IMR-90 (cell line): ENCODE data around the gene TMPRSS11B. TPM values are rescaled to one million over a fixed set of nuclear protein-coding genes. Genes with fewer than 3 reads are reported as not detected.

ENCODE experiments used
- ATAC-seq: fragments of 200-7000 bp; cut with Tn5 transposase; 2 replicates; pipeline ENCODE4 v1.9.1; 2020; ENCODE audit warnings: low read depth, mild to moderate bottlenecking, moderate library complexity
- BruUV-seq: library from RNA; stranded (reverse); fragments of 400-500 nt; replicated peaks from 2 replicates; lab custom pipeline; 2021; lab: Mats Ljungman, UMichigan
- CTCF ChIA-PET: fragments of 300-600 bp; formaldehyde crosslinking; extraction: SDS; loops from one replicate; lab custom pipeline; 2021; ENCODE audit warnings: antibody characterized with exemption; lab: Yijun Ruan, JAX
- POLR2A ChIA-PET: fragments of 300-600 bp; sonication (Branson Sonifier 250); formaldehyde crosslinking; loops from one replicate; lab custom pipeline; 2022; ENCODE audit warnings: antibody characterized with exemption; ENCODE audit not compliant: unreplicated experiment; lab: Charles Lee
- DNase-seq: peaks from one replicate; pipeline ENCODE4 v3.0.0; 2013
- H2AFZ ChIP-seq: replicated peaks from 2 replicates; pipeline ENCODE3; 2013; ENCODE audit warnings: low read length, mild to moderate bottlenecking; ENCODE audit not compliant: poor library complexity
- H2AK5ac ChIP-seq: 2 replicates; pipeline ENCODE4 v1.6.1; 2013; ENCODE audit warnings: low read depth, low read length, inconsistent platforms
- H2AK9ac ChIP-seq: replicated peaks from 2 replicates; pipeline ENCODE3; 2013; ENCODE audit warnings: mild to moderate bottlenecking, low read depth, low read length, moderate library complexity; ENCODE audit not compliant: poor library complexity
- H2BK120ac ChIP-seq: 2 replicates; pipeline ENCODE4 v1.6.1; 2013; ENCODE audit warnings: low read depth, low read length, inconsistent platforms
- H2BK15ac ChIP-seq: 3 replicates; pipeline ENCODE4 v1.6.1; 2013; ENCODE audit warnings: low read depth, low read length, inconsistent platforms
- H2BK20ac ChIP-seq: 2 replicates; pipeline ENCODE4 v1.6.1; 2013; ENCODE audit warnings: low read depth, mild to moderate bottlenecking, inconsistent platforms, low read length, moderate library complexity
- H2BK5ac ChIP-seq: 2 replicates; pipeline ENCODE4 v1.6.1; 2013; ENCODE audit warnings: mild to moderate bottlenecking, low read depth, low read length, inconsistent platforms; ENCODE audit not compliant: poor library complexity, severe bottlenecking
- H3K14ac ChIP-seq: replicated peaks from 2 replicates; pipeline ENCODE4 v1.6.1; 2013; ENCODE audit warnings: low read depth, low read length, inconsistent platforms
- H3K18ac ChIP-seq: 2 replicates; pipeline ENCODE4 v1.6.1; 2013; ENCODE audit warnings: low read depth, low read length, control low read depth
- H3K23ac ChIP-seq: 2 replicates; pipeline ENCODE4 v1.6.1; 2013; ENCODE audit warnings: low read depth, low read length, inconsistent platforms
- H3K27ac ChIP-seq: 2 replicates; pipeline ENCODE4 v1.5.1; 2013; ENCODE audit warnings: mild to moderate bottlenecking, control low read depth, low read length; ENCODE audit not compliant: insufficient read depth
- H3K27me3 ChIP-seq: 2 replicates; pipeline ENCODE4 v1.6.1; 2013; ENCODE audit warnings: low read length; ENCODE audit not compliant: control insufficient read depth, insufficient read depth
- H3K36me3 ChIP-seq: 2 replicates; pipeline ENCODE4 v1.6.1; 2013; ENCODE audit warnings: low read length, mixed read lengths; ENCODE audit not compliant: control insufficient read depth, insufficient read depth
- H3K4ac ChIP-seq: 2 replicates; pipeline ENCODE4 v1.6.1; 2013; ENCODE audit warnings: low read depth, low read length, inconsistent platforms
- H3K4me1 ChIP-seq: 2 replicates; pipeline ENCODE4 v1.6.1; 2013; ENCODE audit warnings: low read length, mixed read lengths; ENCODE audit not compliant: control insufficient read depth, insufficient read depth
- H3K4me2 ChIP-seq: 2 replicates; pipeline ENCODE4 v1.6.1; 2013; ENCODE audit warnings: low read depth, mild to moderate bottlenecking, control low read depth, low read length, moderate library complexity
- H3K4me3 ChIP-seq: 2 replicates; pipeline ENCODE4 v1.5.1; 2013; ENCODE audit warnings: low read depth, mild to moderate bottlenecking, control low read depth, low read length, moderate library complexity; ENCODE audit not compliant: insufficient read depth
- H3K56ac ChIP-seq: 2 replicates; pipeline ENCODE4 v1.6.1; 2013; ENCODE audit warnings: low read length, inconsistent platforms; ENCODE audit not compliant: insufficient read depth; ENCODE audit errors: extremely low read depth
- H3K79me1 ChIP-seq, 2 experiments: 2 replicates each; pipeline ENCODE4 v1.6.1; 2013; ENCODE audit warnings: low read length in 2 of 2, inconsistent platforms in 1 of 2, low read depth in 1 of 2
- H3K9ac ChIP-seq: 2 replicates; pipeline ENCODE4 v1.6.1; 2013; ENCODE audit warnings: low read depth, low read length, control low read depth
- H3K9me1 ChIP-seq: 2 replicates; pipeline ENCODE4 v1.6.1; 2013; ENCODE audit warnings: low read length, inconsistent platforms; ENCODE audit not compliant: insufficient read depth
- H3K9me3 ChIP-seq: 2 replicates; pipeline ENCODE4 v1.6.1; 2013; ENCODE audit warnings: low read length; ENCODE audit not compliant: control insufficient read depth, insufficient read depth
- H4K20me1 ChIP-seq: 2 replicates; pipeline ENCODE4 v1.6.1; 2013; ENCODE audit warnings: low read length, inconsistent platforms; ENCODE audit not compliant: insufficient read depth
- H4K5ac ChIP-seq: 2 replicates; pipeline ENCODE4 v1.6.1; 2013; ENCODE audit warnings: mild to moderate bottlenecking, low read depth, low read length, control low read depth
- H4K8ac ChIP-seq, 2 experiments: 2 replicates each; pipeline ENCODE4 v1.6.1; 2013; ENCODE audit warnings: low read depth in 2 of 2, low read length in 2 of 2, control low read depth in 1 of 2, inconsistent platforms in 1 of 2
- H4K91ac ChIP-seq: 2 replicates; pipeline ENCODE4 v1.6.1; 2013; ENCODE audit warnings: low read depth, low read length, inconsistent platforms; ENCODE audit not compliant: insufficient read depth
- CEBPB ChIP-seq: IDR thresholded peaks from 2 replicates; pipeline ENCODE4 v1.6.1; 2012; ENCODE audit warnings: low read depth, low read length, improper control_type of control experiment
- RAD21 ChIP-seq: IDR thresholded peaks from 2 replicates; pipeline ENCODE4 v1.6.1; 2012; ENCODE audit warnings: low read length, improper control_type of control experiment
- SMC3 ChIP-seq: fragments of 150-350 bp; IDR thresholded peaks from 2 replicates; pipeline ENCODE4 v1.6.1; 2016; ENCODE audit warnings: low read depth, mild to moderate bottlenecking, antibody characterized with exemption, low read length, moderate library complexity
- dilution Hi-C: fragments of 300-500 bp; cut with HindIII; formaldehyde crosslinking; loops from one replicate; pipeline ENCODE4 v1.14.3; 2018; ENCODE audit warnings: low sequenced_read_pairs; ENCODE audit not compliant: unreplicated experiment
- in situ Hi-C: fragments of 300-500 bp; cut with MboI; formaldehyde crosslinking; loops from 3 replicates; pipeline ENCODE4 v1.14.3; 2019; ENCODE audit warnings: low sequenced_read_pairs, inconsistent platforms, mixed read lengths
- intact Hi-C: fragments of 100-400 bp; cut with micrococcal nuclease; formaldehyde crosslinking; loops from 2 replicates; pipeline ENCODE4 v1.10.0; 2022
- polyA plus RNA-seq, 3 experiments: library from polyadenylated mRNA; depleted of rRNA; stranded (reverse); fragments of >200 nt; gene quantifications; 2 replicates each; pipeline ENCODE4 v1.2.3, GENCODE V29; 2012; ENCODE audit warnings: low replicate concordance in 1 of 3
- total RNA-seq: library from RNA; depleted of rRNA; stranded (reverse); fragments of >200 nt; gene quantifications from 2 replicates; pipeline ENCODE4 v1.2.3, GENCODE V29; 2012

TMPRSS11B gene
- total and polyA plus RNA-seq, 2 of the 4 experiments (the other 2 are of a cell fraction): not detected

GRCh38 chr4:68184923-68185322 is 60.6 kb downstream of the TMPRSS11B start:
- Histone ChIP-seq H3K4me1 (no peaks in the 10 kb centered on the region), H4K20me1 (no peaks in the 10 kb centered on the region), H2AK5ac (no peak overlapping the region), H3K23ac (no peak overlapping the region), H3K36me3 (no peaks in the 10 kb centered on the region), H2AK9ac (no peak overlapping the region), H3K14ac (no peak overlapping the region), H3K79me1 (no peaks in the 10 kb centered on the region), H3K4me3 (no peak overlapping the region), H3K9me1 (no peaks in the 10 kb centered on the region), H4K5ac (no peak overlapping the region), H2AFZ (no peak overlapping the region), H3K4me2 (no peak overlapping the region), H4K8ac (no peak overlapping the region), H3K27me3 (no peaks in the 10 kb centered on the region), H3K56ac (no peak overlapping the region), H2BK120ac (no peak overlapping the region), H3K9ac (no peak overlapping the region), H3K27ac (no peak overlapping the region), H3K18ac (no peak overlapping the region), H4K91ac (no peak overlapping the region), H3K9me3 (no peaks in the 10 kb centered on the region), H3K4ac (no peak overlapping the region), H2BK5ac (no peak overlapping the region), H2BK15ac (no peak overlapping the region), H2BK20ac (no peak overlapping the region)
- DNase-seq (no peak), ATAC-seq (no peak)
- intact Hi-C loops (no loop called here), dilution Hi-C loops (no loop called here), in situ Hi-C loops (no loop called here)
- POLR2A ChIA-PET: no interaction called here
- CTCF ChIA-PET: no interaction called here
- TF ChIP-seq CEBPB: no peak
- no peak for TF ChIP-seq RAD21
- TF ChIP-seq SMC3: no peak
- BruUV-seq: no TSS peak
